ENCODE measurements around the gene ZBTB7C. TPM values are rescaled to one million over a fixed set of nuclear protein-coding genes. Genes with fewer than 3 reads are reported as not detected.

The ZBTB7C gene
- total RNA-seq, 1 donor from 2014 or later = under 0.01 TPM

- no peaks in the 10 kb centered on the region for H3K36me3 ChIP-seq (ENCODE audit: control insufficient read depth, insufficient read depth, low read length)
- no peak for TF ChIP-seq CTCF (IDR thresholded peaks at IDR 0.05; ENCODE audit: insufficient read depth, low read length, severe bottlenecking)
- FAIRE-seq (no peak), DNase-seq (ENCODE audit: low read depth) (no peak)
- no peaks in the 10 kb centered on the region for H3K27me3 ChIP-seq (ENCODE audit: control insufficient read depth, insufficient read depth, low read length)
- H3K4me3 ChIP-seq (ENCODE audit: low read depth, low read length) = no peak overlapping the region
Observed at GRCh38 chr18:48079885-48080284, 329.3 kb downstream of the ZBTB7C start.

DNA sequence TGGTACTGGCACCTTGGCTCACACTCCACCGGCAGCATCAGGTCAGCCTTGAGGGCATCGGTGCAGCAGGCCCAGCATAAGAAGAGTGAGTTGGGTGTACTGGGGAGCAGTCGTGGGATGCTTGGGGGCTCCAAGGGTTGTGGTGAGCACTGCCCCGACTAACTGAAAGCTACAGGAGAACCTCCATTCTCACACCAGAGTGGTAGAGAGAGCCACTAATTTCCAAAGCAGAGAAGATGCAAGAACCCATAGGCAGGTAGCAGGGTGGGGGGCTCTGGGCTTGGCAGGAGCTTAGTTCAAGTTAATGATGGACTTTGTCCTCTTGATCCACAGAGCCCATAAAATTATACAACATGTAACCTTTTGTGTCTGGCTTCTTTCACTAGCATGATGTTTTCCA lies 330.7 kb downstream of the ZBTB7C start:
- H3K27me3 ChIP-seq (ENCODE audit: control insufficient read depth, insufficient read depth, low read length) = no peaks in the 10 kb centered on the region
- DNase-seq (ENCODE audit: low read depth) = no peak
- no peak for FAIRE-seq
- TF ChIP-seq CTCF (IDR thresholded peaks at IDR 0.05; ENCODE audit: insufficient read depth, low read length, severe bottlenecking) = no peak
- H3K36me3 ChIP-seq (ENCODE audit: control insufficient read depth, insufficient read depth, low read length) = no peaks in the 10 kb centered on the region
- no peak overlapping the region for H3K4me3 ChIP-seq (ENCODE audit: low read depth, low read length)

DNA sequence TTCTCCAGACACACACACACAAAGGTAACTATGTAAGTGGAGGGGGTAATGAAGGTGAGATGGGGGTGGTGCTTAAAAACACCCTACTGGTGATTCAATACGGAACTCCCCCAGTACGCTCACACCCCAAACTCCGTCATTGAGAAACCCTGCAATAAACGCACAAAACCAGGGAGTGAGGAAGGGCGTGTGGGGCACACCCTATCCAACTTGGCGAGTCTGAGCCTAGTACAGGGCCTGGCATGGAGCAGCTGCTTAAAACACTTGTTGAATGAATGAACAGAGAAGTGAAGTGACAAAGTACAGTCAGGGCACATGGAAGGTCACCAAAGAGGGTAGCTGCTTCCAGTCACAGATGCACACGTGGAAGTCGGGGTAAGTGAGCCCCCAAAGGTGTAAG lies 331.9 kb downstream of the ZBTB7C start:
- H3K36me3 ChIP-seq (ENCODE audit: control insufficient read depth, insufficient read depth, low read length) = no peaks in the 10 kb centered on the region
- FAIRE-seq (no peak), DNase-seq (ENCODE audit: low read depth) (peak; percentile 43)
- TF ChIP-seq CTCF (IDR thresholded peaks at IDR 0.05; ENCODE audit: insufficient read depth, low read length, severe bottlenecking) = no peak
- H3K27me3 ChIP-seq (ENCODE audit: control insufficient read depth, insufficient read depth, low read length) = no peaks in the 10 kb centered on the region
- H3K4me3 ChIP-seq (ENCODE audit: low read depth, low read length) = no peak overlapping the region

GRCh38 chr18:48076461-48076860 lies 332.7 kb downstream of the ZBTB7C start:
- FAIRE-seq = no peak

GRCh38 chr18:48075707-48076093 lies 333.5 kb downstream of the ZBTB7C start:
- H3K36me3 ChIP-seq (ENCODE audit: control insufficient read depth, insufficient read depth, low read length) = no peaks in the 10 kb centered on the region
- FAIRE-seq (peak; percentile 32), DNase-seq (ENCODE audit: low read depth) (peak; percentile 13)
- TF ChIP-seq CTCF (IDR thresholded peaks at IDR 0.05; ENCODE audit: insufficient read depth, low read length, severe bottlenecking) = no peak
- H3K27me3 ChIP-seq (ENCODE audit: control insufficient read depth, insufficient read depth, low read length) = no peaks in the 10 kb centered on the region
- no peak overlapping the region for H3K4me3 ChIP-seq (ENCODE audit: low read depth, low read length)

More at GRCh38 chr18:48076461-48076860, 332.7 kb downstream of the ZBTB7C start:
- TF ChIP-seq CTCF (IDR thresholded peaks at IDR 0.05; ENCODE audit: insufficient read depth, low read length, severe bottlenecking) = no peak
- Histone ChIP-seq H3K36me3 (ENCODE audit: control insufficient read depth, insufficient read depth, low read length) (no peaks in the 10 kb centered on the region), H3K4me3 (ENCODE audit: low read depth, low read length) (no peak overlapping the region), H3K27me3 (ENCODE audit: control insufficient read depth, insufficient read depth, low read length) (no peaks in the 10 kb centered on the region)
- no peak for DNase-seq (ENCODE audit: low read depth)

DNA sequence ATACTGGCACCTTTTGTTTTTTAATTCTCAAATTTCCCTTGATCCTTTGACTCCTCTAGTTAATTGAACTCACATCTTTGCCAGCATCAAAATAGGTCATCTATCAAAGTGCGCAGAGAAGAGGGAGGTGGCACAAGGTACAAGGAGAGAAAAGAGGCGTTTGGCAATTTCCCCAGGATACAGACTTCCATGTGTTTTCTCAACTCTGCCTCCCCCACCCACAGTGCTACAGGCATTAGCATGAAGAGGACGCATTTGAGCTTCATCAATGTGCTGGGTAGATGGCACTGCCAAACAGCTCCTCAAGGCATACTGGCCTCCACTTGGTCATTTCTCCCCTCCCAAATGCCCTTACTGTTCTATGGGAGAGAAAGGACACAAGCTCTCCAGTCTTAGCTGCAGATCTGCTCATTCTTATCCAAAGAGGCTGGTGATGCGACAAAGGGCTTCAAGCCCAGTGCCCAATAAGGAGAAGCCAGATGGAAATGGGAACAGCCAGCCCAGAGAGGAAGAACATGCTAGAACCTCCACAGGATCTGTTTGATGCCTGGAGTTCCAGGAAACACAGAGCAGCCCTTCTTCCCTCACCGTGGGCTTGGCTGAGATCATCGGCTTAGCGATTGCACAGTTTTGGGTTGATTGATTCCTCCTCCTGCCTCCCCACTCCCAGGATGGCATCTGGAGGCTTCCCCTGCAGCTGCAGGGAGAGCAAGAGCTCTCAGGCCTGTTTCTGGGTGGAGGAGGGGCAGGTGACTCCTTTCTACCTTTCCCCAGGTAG lies 334.1 kb downstream of the ZBTB7C start:
- DNase-seq (ENCODE audit: low read depth) (peak; percentile 15), FAIRE-seq (peak; percentile 23)
- Histone ChIP-seq H3K27me3 (ENCODE audit: control insufficient read depth, insufficient read depth, low read length) (no peaks in the 10 kb centered on the region), H3K4me3 (ENCODE audit: low read depth, low read length) (no peak overlapping the region), H3K36me3 (ENCODE audit: control insufficient read depth, insufficient read depth, low read length) (no peaks in the 10 kb centered on the region)
- no peak for TF ChIP-seq CTCF (IDR thresholded peaks at IDR 0.05; ENCODE audit: insufficient read depth, low read length, severe bottlenecking)

Data from bronchial epithelial cell (primary cell).